ENCODE results near the gene OR10G7. TPM values are rescaled to one million over a fixed set of nuclear protein-coding genes. Genes with fewer than 3 reads are reported as not detected.

OR10G7 gene
- total RNA-seq, 2 donors from 2014 or later: not detected

GRCh38 chr11:124079631-124080326, 38.7 kb upstream of the OR10G7 start:
- WGBS, 2 experiments (ENCODE audit: insufficient coverage in 1 of 2, insufficient read length in 1 of 2): 93 to 94% methylated on average over 5 to 8 of the region's 8 CpGs
- Mint-ChIP-seq H3K4me1 (peaks cover 20% of the 10 kb centered on the region), H3K9me3 (no peaks in the 10 kb centered on the region), H3K36me3 (ENCODE audit: low read depth) (no peaks in the 10 kb centered on the region), H3K27ac (no peak overlapping the region), H3K27me3 (ENCODE audit: insufficient read depth) (peaks cover 2% of the 10 kb centered on the region), H3K4me3 (no peak overlapping the region)
- H3K9ac ChIP-seq (ENCODE audit: extremely low read depth, low read length, poor library complexity, severe bottlenecking): no peak overlapping the region
- DNase-seq: no peak
- H3K36me3 ChIP-seq (ENCODE audit: control insufficient read depth, insufficient read depth, low read length): no peaks in the 10 kb centered on the region
- H3K27ac ChIP-seq (ENCODE audit: low read depth, low read length): no peak overlapping the region
- no peak for TF ChIP-seq CTCF (conservative IDR thresholded peaks at IDR 0.05)
- no peak overlapping the region for H3K4me3 ChIP-seq (ENCODE audit: low read length)
- H3K4me1 ChIP-seq (ENCODE audit: control insufficient read depth, insufficient read depth, low read length): no peaks in the 10 kb centered on the region
- no peaks in the 10 kb centered on the region for H3K9me3 ChIP-seq (ENCODE audit: control insufficient read depth, low read length)
- H3K27me3 ChIP-seq (ENCODE audit: control insufficient read depth, insufficient read depth, low read length, poor library complexity, severe bottlenecking): no peaks in the 10 kb centered on the region

- Mint-ChIP-seq H3K27me3 (ENCODE audit: insufficient read depth) (peaks cover 2% of the 10 kb centered on the region), H3K4me3 (no peak overlapping the region), H3K4me1 (peaks cover 20% of the 10 kb centered on the region), H3K9me3 (no peaks in the 10 kb centered on the region), H3K36me3 (ENCODE audit: low read depth) (no peaks in the 10 kb centered on the region), H3K27ac (no peak overlapping the region)
- 98 to 100% methylated on average over 1 to 2 of the region's 2 CpGs for WGBS, 2 experiments (ENCODE audit: insufficient coverage in 1 of 2, insufficient read length in 1 of 2)
- H3K4me1 ChIP-seq (ENCODE audit: control insufficient read depth, insufficient read depth, low read length): no peaks in the 10 kb centered on the region
- H3K9me3 ChIP-seq (ENCODE audit: control insufficient read depth, low read length): no peaks in the 10 kb centered on the region
- no peak for TF ChIP-seq CTCF (conservative IDR thresholded peaks at IDR 0.05)
- H3K27me3 ChIP-seq (ENCODE audit: control insufficient read depth, insufficient read depth, low read length, poor library complexity, severe bottlenecking): no peaks in the 10 kb centered on the region
- H3K27ac ChIP-seq (ENCODE audit: low read depth, low read length): no peak overlapping the region
- H3K36me3 ChIP-seq (ENCODE audit: control insufficient read depth, insufficient read depth, low read length): no peaks in the 10 kb centered on the region
- H3K9ac ChIP-seq (ENCODE audit: extremely low read depth, low read length, poor library complexity, severe bottlenecking): no peak overlapping the region
- DNase-seq: no peak
- no peak overlapping the region for H3K4me3 ChIP-seq (ENCODE audit: low read length)
Observed at GRCh38 chr11:124078591-124078990, 37.5 kb upstream of the OR10G7 start.

- H3K4me3 ChIP-seq (ENCODE audit: low read length): no peak overlapping the region
- no peak for TF ChIP-seq CTCF (conservative IDR thresholded peaks at IDR 0.05)
- H3K4me1 Mint-ChIP-seq: peaks cover 17% of the 10 kb centered on the region
Observed at GRCh38 chr11:124077266-124077665, 36.1 kb upstream of the OR10G7 start.

More at GRCh38 chr11:124077266-124077665, 36.1 kb upstream of the OR10G7 start:
- Mint-ChIP-seq H3K9me3 (no peaks in the 10 kb centered on the region), H3K27me3 (ENCODE audit: insufficient read depth) (peaks cover 2% of the 10 kb centered on the region), H3K4me3 (peak overlapping the region; percentile 14), H3K36me3 (ENCODE audit: low read depth) (no peaks in the 10 kb centered on the region), H3K27ac (no peak overlapping the region)
- no peaks in the 10 kb centered on the region for H3K9me3 ChIP-seq (ENCODE audit: control insufficient read depth, low read length)
- no peaks in the 10 kb centered on the region for H3K36me3 ChIP-seq (ENCODE audit: control insufficient read depth, insufficient read depth, low read length)
- no peak overlapping the region for H3K9ac ChIP-seq (ENCODE audit: extremely low read depth, low read length, poor library complexity, severe bottlenecking)
- WGBS, 2 experiments (ENCODE audit: insufficient coverage in 1 of 2, insufficient read length in 1 of 2): 100% methylated on average over 1 of the region's 1 CpG
- DNase-seq: no peak
- no peaks in the 10 kb centered on the region for H3K4me1 ChIP-seq (ENCODE audit: control insufficient read depth, insufficient read depth, low read length)
- H3K27me3 ChIP-seq (ENCODE audit: control insufficient read depth, insufficient read depth, low read length, poor library complexity, severe bottlenecking): no peaks in the 10 kb centered on the region
- H3K27ac ChIP-seq (ENCODE audit: low read depth, low read length): no peak overlapping the region

Data from endodermal cell (in vitro differentiated cells).